Suppressor macrophage treated with lipopolysaccharide for 4 hours (primary cell): ENCODE results near the gene EML6.
A peak's percentile ranks its signal among the peaks of the same experiment; 100 is the strongest.

ENCODE experiments used
- DNase-seq: peaks from one replicate; pipeline ENCODE4 v3.0.0-alpha.2; 2020

EML6 gene

DNA sequence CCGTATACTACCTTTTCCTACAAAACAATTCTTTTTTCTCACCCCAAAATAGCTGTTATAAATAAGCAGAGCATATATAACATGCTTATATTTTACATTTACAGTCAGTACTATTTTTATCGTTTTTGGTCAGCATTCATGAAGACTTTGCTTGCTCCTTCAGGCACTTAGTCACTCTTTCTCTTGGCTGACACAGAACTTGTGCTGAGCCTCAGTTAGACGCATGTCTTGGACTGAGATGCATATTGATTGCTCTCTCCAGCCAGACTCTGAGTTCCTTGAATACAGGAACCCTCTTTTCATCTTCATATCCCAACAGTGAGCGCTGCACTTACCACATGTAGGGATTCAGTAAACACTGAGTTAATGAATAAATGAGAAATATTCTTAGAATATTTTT lies 168.4 kb downstream of the EML6 start:
- no peak for DNase-seq

DNA sequence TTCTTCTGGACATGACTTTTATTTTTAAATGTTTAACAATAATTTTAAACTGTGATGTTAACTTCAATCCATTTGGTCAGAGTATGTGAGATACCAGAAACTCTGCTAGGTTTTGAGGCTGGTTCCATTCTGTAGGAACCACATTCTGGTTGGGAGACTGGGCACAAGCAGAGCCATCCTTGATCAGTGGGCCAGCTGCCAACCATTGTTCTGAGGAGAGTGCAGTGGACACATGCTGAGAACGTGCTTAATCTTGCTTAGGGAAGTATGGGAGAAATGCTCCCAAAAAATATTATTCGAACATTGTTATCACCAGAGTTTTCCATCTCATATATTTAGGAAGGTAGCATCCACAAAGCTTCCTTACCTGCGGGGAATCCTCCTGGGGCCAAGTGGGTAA lies 171.0 kb downstream of the EML6 start:
- no peak for DNase-seq

DNA sequence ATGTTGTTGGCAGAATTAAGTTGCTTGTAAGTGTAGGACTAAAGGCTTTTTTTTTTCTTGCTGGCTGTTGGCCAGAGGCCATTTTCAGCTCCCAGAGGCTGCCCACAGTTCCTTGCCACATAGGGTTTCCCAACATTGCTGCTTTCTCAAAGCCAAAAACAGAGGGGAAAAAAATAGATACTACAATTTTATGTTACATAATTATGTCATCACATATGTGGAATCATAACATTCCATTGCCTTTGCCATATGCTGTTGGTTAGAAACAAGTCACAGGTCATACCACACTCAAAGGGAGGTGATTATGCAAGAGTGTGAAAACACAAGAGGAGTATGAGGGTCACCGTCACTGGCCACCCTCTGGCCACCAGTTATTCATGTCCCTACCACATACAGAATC lies 172.3 kb downstream of the EML6 start:
- peak; percentile 4 for DNase-seq

DNA sequence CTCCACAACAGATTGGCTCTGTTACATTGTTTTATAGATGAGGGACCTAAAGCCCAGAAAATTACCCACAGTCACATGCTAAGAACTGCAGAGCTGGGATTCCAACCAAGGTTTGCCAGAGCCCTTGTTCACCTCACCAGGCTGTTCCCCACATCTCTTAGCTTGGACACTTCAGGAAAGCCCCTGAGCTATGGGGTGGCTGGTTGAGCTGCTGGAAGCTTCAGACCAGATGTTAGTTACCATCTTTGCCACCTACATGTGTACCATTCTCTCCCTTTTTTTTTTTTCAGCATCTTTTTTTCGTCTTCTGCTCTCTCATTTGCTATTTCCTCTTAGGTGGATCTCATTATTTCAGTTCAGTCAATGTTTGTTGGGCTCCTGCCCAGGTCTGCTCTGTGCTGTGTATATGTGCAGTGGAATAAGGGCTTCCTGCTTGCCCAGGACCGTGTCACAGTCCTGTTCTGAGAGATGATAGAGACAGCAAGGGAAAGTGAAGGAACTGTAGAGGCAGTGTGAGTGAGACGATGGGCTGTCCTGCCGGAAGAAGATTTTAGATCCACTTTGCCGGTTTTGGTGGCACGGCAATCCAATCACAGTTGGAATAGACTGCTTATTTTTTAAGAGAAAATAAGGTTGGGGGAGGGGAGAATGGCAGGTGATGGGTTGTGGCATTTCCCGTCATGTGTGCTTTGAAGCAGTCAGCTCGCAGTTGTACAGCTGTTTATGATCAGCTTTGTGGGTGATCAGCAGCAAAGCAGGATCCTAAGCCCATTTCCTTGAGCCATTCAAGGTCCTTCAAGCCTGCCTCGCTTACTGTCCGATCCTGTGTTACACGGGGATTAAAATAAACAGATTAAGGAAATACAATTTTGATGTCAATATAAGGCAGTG lies 174.2 kb downstream of the EML6 start:
- no peak for DNase-seq

DNA sequence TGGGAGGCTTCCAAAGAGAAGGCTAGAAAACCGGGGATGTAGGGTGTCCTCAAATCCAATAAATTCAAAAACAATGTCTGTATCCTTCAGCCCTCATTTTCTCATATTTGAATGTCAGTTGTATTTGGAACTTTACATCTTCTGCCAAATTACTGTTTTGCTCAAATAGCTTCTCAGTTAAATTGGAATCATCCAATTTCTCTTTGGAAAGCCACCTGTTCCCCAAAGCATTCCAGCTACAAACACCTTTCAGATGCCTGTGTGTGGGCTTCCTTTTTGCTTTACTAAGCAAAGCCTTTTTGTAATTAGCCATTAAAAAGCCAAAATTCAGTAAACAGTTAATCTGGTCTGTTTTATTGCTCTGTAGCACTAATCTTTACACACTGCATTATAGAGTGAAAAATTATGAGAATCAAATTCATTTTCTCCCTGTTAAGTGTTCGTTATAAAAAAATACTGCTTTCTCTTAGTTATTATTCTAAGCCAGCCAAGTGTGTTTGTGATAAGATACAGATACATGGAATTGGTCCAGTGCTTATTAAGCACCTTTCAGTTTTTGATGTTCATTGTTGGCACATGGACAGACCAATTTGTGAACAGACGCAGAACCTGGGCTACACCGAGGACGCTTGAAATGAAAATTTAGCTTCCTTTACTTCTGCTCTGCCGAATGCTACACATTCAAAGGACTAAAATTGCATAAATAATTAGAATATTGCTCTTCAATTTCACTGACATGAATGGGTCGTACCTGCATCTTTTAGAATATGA lies 175.2 kb downstream of the EML6 start:
- no peak for DNase-seq

DNA sequence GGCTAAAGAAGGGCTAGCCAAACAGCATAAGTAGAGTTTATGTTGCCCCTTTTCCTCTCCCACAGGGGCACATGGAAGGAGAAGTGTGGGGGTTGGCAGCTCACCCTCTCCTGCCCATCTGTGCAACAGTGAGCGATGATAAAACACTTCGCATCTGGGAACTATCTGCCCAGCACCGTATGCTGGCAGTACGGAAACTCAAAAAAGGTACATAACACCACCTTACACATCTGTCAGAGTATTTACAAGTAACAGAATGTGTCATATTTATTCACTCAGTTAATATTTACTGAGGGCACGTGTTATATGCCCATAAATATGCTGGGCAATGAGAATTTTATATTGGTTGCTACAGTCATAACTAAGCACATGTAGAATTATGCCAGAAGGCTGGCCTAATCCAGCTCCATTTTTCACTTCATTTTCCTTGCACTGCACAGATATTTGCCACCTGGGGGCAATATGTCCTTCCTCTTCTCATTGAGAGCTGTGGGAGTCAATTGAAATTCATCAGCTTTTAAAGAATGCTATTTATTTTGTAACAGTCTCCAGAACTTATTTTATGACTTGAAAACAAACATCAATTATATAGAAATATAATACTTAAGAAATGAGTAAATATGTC lies 176.2 kb downstream of the EML6 start:
- peak; percentile 29 for DNase-seq

DNA sequence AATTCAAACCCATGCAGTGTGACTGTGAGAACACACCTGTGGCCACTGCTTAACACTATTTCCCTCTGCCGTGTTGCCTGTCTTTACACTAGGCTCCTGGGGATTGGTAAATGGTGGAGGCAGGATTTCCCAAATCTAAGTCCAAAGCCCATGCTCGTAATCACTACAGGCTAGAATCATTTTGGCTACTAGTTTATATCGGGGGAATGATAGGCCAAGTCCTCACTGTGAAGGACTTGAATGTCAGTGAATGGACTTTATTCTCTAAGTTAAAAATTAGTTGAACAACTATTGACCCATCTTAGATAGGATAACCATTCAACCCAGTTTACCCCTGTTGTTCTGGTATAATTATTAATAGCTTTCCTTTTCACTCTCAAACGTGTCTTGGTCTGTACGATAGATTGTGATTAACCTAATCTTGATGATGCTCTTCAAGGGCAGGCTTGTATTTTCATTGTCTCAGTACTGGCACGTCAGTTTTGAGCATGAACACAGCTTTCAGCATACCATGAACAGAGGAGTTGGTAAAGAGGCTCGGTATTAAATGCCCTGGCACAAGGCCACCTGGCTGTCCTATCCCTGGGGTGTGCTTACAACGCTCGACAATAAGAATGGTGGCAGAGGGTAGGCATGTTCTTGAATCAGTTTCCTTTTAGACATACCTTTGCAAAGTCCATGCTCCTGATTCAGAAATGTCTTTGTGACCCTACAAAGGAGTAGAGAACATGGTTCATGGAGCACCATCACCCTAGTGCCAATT lies 177.9 kb downstream of the EML6 start:
- no peak for DNase-seq

DNA sequence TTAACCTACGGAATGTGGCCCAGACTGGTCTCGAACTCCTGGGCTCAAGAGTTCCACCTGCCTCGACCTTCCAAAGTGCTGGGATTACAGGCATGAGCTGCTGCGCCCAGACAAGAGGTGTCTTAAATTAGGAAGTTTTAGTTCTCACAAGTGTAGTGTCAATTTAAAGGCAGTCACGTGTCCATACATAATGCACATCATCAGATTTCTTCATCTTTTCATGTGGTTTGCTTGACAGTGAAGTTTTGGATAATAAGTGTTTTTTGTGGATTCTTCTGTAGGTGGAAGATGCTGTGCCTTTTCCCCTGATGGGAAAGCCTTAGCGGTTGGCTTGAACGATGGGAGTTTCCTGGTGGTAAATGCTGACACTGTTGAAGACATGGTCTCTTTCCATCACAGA lies 179.3 kb downstream of the EML6 start:
- no peak for DNase-seq

DNA sequence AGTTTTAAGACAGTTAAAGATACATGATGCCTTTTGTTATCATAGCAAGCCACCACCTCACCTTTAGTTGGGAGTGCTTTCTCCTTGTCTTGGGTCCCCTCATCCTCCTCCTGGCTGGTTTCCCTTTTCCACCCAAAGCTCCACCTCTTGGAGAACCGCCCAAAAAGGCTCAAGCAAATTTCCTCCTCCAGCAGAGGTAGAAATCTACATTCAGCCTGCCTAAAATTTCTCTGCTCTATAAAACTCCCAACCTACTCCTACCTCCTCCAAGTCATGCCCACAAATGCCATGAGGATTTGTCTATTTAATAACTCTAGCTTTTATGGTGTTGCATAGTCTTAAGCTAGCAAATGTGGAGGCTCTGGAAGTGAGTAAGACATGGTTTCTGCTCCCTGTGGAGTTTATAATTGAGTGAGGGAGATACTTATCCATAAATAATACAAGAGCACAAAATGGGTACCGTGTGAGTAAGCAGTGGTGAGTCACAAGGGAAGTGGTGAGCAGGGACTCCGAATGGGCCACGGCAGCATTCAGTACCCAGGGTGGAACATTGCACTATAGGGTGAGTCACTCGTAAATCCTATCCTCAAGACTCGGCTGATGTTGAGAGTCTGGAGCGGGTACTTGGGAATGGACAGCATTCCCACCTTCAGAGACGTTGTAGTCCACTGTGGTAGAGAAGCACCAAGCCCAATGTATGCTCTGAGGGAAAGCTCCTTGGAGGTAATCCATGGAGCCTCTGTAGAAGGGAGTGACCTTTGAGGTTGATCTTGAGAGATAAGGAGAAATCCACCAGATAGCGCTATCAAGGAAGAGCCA lies 180.5 kb downstream of the EML6 start:
- peak; percentile 88 for DNase-seq

DNA sequence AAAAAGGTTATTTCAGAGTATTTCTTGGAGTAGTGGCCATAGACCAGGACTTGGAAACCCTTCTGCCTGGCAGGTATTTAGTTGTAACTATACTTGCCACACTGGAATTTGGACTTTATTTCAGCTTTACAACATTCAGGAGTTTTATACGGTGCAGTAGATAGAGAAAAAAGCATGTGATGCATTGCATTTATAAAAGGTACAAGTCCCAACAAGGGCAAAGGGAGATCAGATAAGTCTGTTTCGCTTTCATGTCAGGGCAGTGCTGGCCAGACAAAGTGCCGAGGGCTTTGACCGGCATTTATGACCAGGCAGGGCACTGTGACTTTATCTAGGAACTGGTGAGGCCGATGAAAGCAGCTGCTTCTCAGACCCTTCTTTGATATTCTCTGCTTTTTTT lies 181.4 kb downstream of the EML6 start:
- no peak for DNase-seq

DNA sequence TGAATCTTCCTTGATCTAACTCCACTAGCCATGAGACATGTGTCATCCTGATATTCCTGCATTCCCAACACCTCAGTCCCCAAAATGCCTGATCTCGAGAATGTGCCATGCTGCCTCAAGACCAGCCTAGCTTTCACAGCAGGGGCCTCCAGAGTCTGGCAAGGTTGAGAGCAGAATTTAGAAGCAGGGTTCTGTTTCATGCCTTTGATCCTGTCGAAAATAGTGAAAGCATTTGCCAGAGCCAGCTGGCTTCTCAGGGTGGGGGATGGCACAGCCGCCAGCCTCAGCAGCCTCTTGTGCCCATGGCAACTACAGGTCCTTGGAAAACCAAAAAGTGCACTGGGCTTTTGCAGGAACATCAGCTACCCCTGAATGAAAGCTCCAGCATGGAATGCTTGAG lies 183.3 kb downstream of the EML6 start:
- DNase-seq = no peak

DNA sequence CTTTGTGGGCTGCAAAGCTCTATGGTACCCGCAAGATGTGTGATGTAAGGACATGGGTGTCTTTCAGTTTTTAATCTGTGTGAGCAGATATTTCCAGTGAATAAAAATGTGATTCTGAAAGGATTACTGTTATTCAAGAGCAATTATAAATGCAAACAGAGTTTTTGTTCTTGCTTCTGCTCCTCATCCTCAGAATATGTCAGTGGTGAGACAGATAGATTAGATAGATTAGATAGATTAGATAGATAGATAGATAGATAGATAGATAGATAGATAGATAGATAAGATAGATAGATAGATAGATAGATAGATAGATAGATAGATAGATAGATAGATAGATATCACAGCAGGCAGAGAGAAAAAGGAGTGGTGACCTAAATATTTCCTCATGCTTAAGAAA lies 184.2 kb downstream of the EML6 start:
- DNase-seq = no peak

DNA sequence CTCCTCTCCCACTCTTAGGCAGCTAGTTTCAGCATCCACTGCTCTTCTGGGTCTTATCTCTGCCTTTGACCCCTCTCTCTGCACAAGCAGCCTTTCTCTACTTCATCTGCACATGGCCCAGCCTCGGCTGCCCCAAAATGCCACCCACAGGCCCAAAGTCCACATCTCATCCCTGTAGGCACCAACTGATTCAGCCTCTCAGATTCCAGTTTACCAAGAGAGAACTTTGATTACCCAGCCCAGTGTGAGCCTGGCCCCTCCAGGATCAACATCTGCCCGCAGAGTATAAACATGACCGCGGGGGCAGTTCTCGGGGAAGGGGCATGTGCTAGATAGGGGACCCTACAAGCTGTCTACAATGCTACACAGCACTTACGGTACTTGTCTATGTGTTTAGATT lies 185.1 kb downstream of the EML6 start:
- DNase-seq = no peak

DNA sequence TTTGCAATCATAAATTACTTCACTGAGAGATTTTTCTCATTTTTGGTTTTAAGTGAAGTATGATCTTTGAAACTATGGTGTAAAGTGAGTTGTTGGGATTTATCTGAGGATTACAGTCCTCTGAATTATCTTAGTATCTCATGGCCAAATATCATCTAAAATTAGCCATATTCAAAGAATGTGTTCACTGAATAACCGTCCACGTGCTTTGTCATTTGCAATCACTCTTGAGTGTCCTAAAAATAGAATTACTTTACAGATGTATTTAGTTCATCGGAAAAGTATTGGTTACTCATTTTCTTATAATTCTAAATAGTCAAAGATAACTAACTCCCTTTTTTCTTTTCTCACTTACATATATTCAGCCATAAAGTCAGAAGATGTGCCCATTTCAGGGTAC lies 185.5 kb downstream of the EML6 start:
- DNase-seq = no peak

DNA sequence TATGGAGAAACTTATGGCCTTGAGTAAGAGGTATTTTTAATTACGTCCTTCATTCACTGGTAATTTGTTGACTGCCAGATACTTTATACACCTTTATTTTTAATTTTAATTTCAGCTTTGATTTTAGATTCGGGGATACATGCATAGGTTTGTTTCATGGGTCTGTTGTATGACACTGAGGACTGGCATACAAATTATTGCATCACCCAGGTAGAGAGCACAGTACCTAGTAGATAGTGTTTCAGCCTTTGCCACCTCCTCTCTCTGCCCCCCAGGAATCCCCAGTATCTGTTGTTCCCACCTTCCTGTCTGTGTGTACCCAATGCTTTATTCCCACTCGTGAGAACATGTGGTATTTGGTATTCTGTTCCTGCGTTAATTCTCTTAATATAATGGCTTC lies 188.8 kb downstream of the EML6 start:
- no peak for DNase-seq

DNA sequence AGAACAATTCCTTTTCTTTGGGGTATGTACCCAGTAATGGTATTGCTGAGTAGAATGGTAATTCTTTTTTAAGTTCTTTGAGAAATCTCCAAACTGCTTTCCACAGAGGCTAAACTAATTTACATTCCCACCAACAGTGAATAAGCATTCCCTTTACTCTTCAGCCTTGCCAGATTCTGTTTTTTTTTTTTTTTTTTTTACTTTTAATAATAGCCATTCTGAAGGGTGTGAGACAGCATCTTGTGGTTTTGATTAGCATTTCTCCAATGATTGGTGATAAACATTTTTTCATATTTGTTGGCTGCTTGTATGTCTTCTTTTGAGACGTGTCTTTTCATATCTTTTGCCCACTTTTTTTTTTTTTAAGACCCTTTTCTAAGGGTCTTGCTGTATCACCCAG lies 189.4 kb downstream of the EML6 start:
- no peak for DNase-seq

DNA sequence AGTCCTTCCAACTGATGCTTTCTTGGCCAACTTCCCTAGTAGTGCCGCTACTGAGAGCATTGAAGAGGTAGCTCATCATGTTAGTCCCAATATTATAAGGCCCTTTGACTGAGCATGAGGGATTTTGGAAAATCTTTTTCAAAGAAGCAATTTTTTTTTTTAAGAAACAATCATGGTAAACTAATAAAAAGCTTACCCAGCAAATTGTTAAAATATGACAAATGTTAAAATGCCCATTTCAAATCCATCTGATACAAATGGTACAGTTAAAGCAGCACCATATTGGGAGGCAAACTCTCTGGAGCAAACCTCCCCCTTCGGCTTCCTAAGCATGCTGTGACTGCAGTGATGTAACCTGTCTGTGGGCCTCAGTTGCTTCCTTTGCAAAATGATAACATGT lies 191.2 kb downstream of the EML6 start:
- DNase-seq = no peak

DNA sequence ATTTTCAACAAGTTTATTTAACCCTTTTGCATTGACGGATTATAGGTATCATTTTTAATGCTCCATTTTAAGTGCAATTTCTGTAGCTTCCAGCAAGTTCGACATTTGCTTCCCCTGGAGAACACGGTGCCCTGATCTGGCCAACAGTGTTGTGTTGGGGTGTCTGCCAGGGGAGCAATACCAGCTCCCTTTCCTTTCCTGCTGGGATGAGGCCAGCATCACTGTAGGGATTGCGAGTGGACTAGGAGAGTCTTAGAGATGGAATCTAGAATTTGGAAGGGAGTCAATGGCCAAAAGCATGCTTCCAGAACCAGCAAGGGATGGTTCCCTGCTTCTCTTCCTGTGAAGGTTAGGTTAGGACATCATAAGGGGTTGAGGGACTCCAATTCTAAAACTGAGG lies 191.6 kb downstream of the EML6 start:
- no peak for DNase-seq

DNA sequence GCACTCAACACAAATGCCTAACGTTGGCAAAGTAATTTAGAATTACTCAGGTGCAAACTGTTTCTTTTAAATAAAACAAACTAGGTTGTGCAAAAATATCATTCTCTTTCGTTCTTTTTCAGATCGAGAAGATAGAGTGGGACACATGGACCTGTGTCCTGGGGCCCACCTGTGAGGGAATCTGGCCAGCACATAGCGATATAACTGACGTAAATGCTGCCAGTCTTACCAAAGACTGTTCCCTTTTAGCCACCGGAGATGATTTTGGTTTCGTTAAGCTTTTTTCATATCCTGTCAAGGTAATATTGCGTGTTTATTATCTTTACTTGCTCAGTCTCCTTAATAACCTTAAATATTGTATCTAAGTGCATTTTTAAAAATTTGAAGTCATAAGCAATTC lies 193.2 kb downstream of the EML6 start:
- DNase-seq = no peak

DNA sequence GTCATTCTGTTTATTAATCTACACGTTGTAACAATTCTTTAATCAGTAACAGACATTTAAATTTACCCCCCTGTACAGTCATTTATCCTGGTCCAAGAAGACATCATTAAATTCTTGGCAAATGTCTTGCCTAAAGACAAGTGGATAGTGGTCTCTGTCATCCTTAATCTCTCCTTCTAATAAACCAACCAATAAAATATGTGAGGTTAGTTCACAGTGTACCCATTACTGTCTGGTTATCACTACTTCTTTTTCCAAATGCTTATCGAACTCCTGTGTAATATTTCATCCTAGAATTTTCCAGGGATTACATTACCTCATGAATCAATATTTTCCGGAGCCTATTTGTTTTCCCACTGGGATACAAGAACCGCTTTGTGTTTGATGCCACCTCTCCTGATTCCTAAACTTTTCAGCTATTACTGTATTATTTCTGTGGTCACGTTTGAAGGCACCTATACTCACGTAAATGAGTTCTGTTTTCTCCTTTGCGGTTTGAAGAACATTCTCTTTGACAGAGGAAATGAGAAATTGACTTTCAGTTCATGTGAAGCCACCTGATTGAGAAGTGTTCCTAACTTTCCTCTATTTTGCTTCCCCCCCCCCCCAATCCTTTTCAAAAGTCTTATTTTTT lies 195.3 kb downstream of the EML6 start:
- DNase-seq = no peak

DNA sequence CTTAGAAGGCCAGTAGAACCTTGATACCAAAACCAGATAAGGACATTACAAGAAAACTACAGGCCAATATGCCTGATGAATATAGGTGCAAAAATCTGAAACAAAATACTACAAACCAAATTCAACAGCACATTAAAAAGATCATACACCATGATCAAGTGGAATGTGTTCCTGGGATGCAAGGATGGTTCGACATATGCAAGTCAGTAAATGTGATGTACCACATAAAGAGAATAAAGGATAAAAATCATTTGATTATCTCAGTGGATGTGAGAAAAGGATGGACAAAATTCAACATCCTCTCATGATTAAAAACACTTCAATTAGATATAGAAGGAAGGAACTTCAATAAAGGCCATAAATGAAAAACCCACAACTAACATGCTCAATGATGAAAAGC lies 197.2 kb downstream of the EML6 start:
- no peak for DNase-seq

DNA sequence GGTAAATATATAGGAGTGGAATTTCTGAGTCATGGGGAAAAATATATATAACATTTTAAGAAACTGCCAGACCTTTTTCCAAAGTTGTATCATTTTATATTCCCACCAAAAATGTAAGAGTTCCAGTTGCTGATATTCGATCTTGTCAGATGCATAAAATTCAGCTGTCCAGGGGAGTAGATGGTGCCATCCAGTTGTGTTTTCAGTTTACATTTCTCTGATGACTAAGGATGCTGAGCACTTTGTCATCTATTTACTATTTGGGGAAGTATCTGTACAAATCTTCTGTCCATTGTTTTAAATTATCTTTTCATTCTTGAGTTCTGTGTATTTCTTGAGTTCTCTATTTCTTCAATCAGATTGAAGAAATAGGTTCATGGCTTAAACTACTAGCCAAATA lies 200.7 kb downstream of the EML6 start:
- DNase-seq = no peak
